HG02884 (cell line): ENCODE data around the gene DLG5.

Source experiments
- ATAC-seq: cut with Tn5 transposase; IDR thresholded peaks from one replicate; pipeline ENCODE4 v1.9.1; 2021; ENCODE audit warnings: mild to moderate bottlenecking, moderate library complexity; ENCODE audit not compliant: unreplicated experiment

Gene DLG5

GRCh38 chr10:77955136-77955535 is 28.6 kb upstream of the DLG5 start:
- no peak for ATAC-seq

DNA sequence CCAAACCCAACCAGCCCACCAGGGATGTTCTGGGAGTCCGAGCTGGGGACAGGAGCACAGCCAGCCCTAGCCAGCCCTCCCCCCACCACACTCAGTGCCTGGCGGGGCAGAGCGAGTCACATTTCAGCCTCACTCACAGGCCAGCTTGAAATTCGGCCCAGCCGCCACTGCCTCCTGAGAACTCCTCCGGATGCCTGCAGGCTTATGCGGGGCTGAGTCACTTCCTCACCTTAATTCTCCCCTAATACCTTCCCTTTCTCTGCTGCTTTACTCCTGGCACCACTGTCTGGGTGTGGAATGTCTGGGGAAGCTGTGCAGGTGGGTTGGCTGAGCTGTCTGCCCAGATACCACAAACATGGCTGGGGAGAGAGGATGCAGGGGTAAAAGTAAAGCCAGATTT is 22.6 kb upstream of the DLG5 start:
- no peak for ATAC-seq

DNA sequence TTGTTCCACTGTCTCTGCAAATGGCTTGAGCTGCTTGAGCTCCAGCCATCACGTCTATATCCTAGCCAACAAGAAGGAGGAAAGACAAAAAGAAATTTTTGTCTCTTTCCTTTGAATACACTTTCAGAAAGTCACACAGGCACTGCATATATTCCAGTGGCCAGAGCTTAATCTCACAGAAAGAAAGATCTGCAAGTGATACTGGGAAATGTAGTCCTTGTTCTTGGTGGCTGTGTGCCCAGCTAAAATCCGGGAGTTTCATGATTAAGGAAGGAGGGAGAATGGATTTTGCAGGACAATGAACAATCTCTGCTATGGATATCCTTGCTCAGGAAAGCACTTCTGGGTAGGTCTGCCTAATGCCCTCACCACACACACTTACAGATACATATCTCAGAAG is 19.5 kb upstream of the DLG5 start:
- ATAC-seq: no peak

DNA sequence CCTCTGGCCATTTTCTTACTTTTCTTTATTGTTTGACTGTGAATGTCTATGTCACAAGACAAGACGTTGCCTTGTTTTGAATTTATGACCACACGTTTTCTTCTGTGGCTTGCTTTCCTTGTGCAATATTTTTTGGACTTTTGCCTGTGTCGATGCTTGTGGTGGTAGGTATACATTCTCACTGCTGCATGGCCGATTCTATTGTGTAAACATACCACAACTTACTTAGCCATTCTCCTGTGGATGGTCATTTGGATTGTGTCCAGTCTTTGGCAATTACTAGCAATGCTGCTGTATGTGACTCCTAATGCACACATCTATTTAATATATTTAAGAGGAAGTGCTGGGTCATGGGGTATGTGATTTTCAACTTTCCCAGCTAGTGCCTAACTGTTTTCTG is 18.0 kb upstream of the DLG5 start:
- no peak for ATAC-seq

DNA sequence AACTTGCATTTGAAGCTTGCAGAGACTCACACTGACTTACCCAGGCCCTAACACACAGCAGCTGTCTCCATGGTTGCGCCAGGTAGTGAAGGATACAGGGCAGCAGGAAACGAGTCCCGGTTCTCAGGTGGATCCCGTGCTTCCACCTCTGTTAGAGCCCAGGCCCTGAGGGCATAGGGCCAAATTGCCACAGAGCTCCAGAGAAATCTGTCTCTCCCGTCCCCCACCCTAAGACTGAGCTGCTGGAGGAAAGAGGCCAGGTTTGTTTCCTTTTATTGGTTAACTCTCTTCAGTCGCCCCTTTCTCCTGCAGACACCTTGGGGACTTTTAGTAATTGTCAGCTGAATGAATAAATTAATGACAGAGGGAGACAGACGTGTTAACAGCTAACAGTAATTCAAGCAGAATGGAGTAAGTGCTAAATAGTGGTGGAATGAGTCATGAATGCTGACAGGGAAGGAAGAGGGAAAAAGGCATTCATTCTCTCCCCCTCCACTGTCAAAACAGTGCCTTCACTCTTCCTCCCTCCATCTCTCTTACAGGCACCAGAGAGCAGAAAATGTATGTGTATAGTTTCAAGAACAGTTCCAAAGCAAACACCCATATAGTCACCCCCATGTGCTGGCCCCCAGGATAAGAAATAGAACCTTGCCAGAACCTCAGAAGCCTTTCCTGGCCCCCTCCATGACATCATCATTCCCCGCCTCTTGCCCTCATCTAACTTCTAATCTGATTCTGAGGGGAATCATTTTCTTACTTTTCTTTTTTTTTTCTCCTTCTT is 16.8 kb upstream of the DLG5 start:
- ATAC-seq: no peak

DNA sequence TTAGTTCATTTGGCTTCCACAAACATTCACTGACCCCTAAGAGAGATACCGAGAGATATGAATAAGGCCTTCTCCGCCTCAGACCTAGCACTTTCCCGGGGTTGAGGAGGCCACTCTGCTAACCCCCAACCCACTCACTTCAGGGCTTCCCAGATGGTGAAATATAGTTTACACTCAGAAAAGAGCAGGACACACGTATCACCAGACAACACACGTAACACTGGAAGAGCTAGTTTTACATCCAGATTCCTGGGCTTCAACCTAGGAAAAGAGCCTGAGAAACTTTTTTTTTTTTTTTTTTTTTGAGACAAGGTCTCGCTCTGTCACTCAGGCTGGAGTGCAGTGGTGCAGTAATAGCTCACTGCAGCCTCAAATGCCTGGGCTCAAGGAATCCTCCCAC is 15.2 kb upstream of the DLG5 start:
- ATAC-seq: no peak

DNA sequence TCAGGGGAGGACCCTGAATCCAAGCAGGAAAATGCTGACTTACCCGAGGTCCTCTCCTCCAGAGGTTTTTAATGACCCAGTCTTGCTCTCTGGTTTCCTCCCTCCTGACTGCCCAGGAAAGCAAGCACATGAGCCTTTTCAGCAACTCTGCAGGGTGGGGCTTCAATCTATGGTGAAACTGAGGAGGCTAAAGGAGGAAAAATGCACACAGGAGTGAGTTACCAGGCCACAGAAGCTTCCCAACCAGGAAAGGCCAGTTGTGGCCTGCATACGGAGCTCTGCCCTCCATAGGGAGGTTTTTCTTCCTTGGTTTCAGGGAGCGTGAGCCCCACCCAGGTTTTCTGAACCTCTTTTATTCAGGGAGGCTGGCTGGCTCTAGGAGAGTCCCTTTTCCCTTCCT is 14.1 kb upstream of the DLG5 start:
- ATAC-seq: no peak

- no peak for ATAC-seq
Measured at GRCh38 chr10:77940225-77940624, 13.7 kb upstream of the DLG5 start.

DNA sequence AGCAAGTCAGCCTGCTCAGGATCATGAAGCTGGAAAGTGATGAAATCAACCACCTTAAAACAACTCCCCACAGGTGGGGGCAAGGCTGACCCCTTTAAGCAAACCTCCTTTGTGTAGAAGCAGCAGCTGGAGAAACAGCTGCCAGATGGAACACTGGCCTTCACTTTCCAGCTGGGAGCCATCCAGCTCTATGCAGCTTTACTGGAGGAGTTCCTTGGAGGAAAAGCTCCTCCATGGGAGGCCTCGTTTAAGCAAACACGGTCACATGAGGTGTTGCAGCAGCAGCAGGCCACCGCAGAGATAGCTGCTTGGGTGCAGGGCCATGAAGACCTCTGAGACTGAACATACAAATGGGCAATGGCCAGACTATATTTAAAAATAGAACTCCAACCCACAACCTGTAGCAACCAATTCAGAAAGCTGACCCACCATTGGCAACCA is 13.0 kb upstream of the DLG5 start:
- ATAC-seq: no peak

- no peak for ATAC-seq
Measured at GRCh38 chr10:77936697-77937567, 10.4 kb upstream of the DLG5 start.

DNA sequence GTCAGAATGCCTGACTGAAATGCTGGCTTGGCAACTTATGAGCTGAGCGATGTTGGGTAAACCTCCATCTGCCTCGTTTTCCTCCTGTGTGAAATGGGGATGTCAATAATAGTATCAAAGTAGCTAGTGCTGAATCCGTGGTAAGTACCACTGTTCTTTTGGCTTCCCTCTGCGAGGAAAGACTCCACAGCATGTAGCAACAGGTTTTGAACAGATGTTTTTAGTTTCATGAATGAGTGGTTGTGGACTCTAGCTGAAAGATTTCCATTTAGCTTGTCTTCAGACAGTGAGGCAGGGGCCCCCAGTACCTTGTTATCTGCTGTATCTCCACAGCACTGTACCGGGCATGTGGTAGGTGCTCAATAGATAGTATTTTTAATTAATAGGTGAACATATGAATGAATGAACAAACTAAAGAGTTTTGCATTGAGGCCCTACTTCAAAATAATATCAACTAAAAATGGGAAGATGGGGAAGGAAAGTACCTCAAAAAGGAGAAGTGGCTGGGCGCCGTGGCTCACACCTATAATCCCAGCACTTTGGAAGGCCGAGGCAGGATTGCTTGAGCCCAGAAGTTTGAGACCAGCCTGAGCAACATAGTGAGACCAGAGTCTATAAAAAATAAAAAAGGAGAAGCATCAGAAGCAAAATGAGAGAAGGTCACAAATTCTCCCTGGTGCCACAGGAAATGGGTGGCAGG is 5.6 kb upstream of the DLG5 start:
- no peak for ATAC-seq

DNA sequence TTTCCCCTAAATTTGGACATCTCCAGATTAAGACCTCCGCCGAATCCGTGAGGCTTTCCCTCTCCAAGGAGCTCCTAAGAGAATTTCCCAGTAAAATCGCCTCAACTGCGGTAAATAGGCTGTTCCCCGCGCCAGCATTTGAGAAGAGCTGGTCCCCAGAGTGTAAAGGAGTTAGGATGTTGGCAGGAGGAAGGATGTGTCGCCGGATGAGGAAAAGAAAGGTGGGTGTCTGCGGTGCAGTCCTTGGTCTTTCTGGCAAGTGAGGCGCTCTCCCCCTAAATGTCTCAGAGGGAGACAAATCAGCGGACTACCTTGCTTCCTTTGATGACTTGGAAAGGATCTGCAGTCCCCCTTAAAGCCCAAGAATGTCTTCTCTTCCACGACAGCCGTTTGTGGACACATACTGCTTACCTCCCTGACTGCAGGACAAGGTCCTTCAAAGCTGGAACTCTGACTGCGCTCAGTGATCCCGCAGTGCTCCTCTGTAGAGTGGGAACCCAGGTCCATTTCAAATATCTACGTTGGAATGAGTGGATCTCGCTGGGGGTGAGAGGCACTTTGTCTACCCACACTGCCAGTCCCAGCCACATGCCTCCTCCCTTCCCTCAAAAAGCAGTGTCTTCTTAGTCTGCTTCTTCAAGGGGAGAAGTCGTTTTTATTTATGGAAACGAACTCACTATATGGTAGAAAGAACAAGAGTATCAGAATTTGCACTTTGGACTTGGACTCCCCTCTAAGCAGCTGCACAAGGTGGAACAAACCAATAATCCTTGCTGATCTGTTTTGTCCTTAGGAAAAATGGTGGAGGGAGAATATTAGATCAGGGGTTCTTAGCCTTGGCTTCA is 1.1 kb upstream of the DLG5 start:
- ATAC-seq: no peak

DNA sequence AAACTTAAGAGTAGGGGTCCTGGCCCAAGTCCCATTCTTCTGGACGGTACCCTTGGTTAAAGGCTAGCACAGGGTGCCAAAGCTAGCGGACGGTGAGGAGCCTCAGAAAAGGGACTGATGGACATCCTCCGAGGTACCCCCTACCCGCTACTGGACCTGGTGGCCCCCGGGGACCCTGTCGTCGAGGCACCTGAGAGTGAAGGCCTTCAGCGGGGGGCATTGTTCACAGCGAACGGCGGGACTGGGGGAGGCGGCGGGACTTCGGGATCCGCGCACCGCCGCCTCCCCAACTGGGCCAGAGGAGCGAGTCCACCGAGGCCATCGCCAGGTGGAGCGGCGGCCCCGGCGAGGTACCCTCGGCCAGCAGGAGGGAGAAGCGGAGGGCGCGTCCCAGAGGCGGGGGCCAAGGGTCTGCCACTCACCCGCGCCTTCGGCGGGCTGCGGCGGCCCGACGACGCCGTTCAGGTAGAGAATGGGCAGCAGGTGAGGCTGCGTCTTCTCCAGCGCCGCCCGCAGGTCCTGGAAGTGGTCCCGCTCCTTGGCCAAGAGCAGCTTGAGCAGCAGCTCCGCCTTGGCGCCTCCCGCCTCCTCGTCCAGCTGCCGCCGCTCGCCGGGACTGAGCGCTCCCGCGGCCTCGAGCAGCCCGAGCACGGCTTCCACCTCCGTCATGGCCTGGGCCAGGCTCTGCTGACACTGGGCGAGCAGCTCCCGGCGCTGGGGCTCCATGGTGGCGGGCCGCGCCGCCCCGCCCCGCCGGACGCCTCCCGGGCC is 575 bp downstream of the DLG5 start:
- peak; percentile 50 for ATAC-seq

- no peak for ATAC-seq
Measured at GRCh38 chr10:77925410-77925794, 1.2 kb downstream of the DLG5 start.

DNA sequence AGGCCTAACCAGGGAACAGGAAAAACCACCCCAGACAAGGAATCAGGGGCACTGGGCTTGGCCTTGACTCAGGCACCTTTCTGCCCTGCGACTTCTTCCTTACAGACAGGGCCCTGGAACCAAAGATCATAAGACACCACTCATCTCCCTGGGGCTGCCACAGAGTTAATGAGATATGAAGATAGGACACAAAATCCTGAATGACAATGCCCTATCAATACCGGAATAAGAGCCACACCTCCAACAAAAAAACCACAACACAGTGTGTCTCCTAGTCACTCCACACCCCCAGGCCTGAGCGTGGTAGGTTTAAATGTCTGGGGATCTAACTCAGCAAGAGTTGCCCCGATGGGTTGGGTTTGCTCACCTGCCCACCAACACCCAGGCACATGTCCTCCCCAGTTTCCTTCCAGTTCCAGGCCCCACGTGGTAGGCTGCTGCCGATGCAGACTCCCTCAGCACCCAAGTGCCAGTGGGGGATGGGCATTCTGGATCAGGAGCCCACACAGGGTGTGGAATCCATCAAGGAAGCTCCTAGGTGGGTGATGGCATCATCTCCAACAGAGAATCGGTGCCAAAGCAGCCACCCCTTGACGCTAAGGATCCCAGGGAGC is 3.9 kb downstream of the DLG5 start:
- ATAC-seq: no peak

- ATAC-seq: no peak
Measured at GRCh38 chr10:77922055-77922454, 4.5 kb downstream of the DLG5 start.

- ATAC-seq: no peak
Measured at GRCh38 chr10:77921395-77921794, 5.2 kb downstream of the DLG5 start.

DNA sequence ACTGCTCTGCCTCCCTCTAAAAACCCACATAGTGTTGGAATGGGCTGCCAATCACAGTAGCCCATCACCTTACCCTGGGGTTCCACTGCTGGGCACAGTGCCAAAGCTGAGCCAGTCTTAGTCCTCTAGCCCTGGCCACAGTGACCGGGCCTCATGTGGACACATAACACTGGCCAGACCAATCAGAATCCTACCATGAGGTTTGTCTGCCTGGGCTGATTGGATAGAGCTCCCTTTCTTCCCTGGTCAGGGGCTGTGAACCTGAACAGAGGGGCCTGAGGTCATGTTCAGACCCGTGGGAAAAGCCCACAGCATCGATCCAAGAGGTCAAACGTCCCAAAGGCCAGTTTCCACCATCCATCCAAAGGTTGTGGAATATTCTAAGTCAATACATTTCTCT is 6.1 kb downstream of the DLG5 start:
- no peak for ATAC-seq

GRCh38 chr10:77919713-77920108 is 6.8 kb downstream of the DLG5 start:
- ATAC-seq: no peak
